ENCODE results near the gene CTSC.

- TF ChIP-seq POLR2AphosphoS5 (IDR thresholded peaks at IDR 0.05; ENCODE audit: low read depth, low read length) (no peak), POLR2A (IDR thresholded peaks at IDR 0.05; ENCODE audit: low read depth, low read length) (no peak), PAX5 (IDR thresholded peaks at IDR 0.05; ENCODE audit: insufficient read depth, low read length, severe bottlenecking) (no peak)
These were observed 2.9 kb upstream of the CTSC start for GRCh38 chr11:88340366-88340935.
